GM12891 (cell line): Measurements from ENCODE around the gene TRMT44.

Experiments
- DNase-seq: peaks from one replicate; pipeline ENCODE4 v3.0.0; 2011; ENCODE audit warnings: low spot score; ENCODE audit not compliant: insufficient read length
- FAIRE-seq: peaks from 2 replicates; lab custom pipeline; 2011; peaks lifted over from hg19 to GRCh38; lab: Jason Lieb, UNC
- PAX5 ChIP-seq: IDR thresholded peaks from 2 replicates; pipeline ENCODE4 v1.6.1; 2011; ENCODE audit warnings: low read length, moderate library complexity, mild to moderate bottlenecking; ENCODE audit not compliant: insufficient read depth, severe bottlenecking
- POLR2A ChIP-seq: IDR thresholded peaks from 2 replicates; pipeline ENCODE4 v1.6.1; 2011; ENCODE audit warnings: low read depth, low read length, control low read depth
- POLR2AphosphoS5 ChIP-seq: IDR thresholded peaks from 2 replicates; pipeline ENCODE4 v1.6.1; 2011; ENCODE audit warnings: low read depth, low read length, control low read depth
- POU2F2 ChIP-seq: IDR thresholded peaks from 2 replicates; pipeline ENCODE4 v1.6.1; 2011; ENCODE audit warnings: low read depth, mild to moderate bottlenecking, control low read depth, low read length, moderate library complexity
- SPI1 ChIP-seq: IDR thresholded peaks from 2 replicates; pipeline ENCODE4 v1.6.1; 2011; ENCODE audit warnings: low read depth, low read length, control low read depth
- TAF1 ChIP-seq: IDR thresholded peaks from 2 replicates; pipeline ENCODE4 v1.6.1; 2011; ENCODE audit warnings: low read depth, low read length, control low read depth

The TRMT44 gene

DNA sequence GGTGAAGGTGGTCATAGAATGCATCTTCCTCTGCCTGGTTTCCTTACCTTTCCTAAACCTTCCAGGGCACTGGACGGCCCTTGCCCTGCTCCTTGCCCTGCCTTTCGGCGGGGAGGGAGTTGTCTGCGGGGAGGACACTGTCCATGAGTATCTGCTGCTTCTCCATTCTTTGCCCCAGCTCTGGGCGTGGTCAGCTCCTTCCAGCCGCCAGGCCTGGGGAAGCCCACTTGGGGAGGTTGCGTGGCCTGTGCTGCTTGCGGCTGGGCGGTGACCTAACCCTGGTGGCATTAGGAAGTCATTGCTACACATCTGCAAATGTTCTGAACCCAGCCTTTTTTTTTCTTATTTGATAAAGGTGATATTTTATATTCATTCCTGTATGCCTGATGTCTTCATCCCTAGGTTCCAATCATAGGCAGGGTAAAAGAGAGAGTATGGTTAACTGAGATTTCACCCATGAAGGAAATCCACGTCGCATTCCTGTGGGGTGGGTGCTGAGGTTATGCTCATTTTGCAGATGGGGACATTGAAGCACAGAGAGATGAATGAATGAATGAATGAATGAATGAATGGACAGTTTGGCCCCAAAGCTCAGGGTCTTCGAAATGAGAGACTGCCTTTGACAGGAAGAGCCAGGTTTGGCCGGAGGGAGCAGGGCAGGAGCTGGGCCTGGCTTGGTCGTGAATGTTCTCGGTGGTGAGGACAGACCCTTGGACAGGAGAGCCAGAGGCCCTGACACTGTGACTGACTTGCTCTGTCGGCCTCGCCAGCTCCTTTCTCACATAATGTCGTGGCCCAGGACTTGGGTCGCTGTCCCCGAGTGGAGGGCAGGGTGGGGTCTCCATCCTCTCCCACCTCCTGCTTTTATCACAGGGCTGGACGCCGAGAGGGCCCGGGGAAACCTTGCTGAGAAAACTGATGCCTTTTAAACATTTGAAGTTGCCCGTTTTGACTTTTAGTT, 81.9 kb downstream of the TRMT44 start:
- no peak for DNase-seq

DNA sequence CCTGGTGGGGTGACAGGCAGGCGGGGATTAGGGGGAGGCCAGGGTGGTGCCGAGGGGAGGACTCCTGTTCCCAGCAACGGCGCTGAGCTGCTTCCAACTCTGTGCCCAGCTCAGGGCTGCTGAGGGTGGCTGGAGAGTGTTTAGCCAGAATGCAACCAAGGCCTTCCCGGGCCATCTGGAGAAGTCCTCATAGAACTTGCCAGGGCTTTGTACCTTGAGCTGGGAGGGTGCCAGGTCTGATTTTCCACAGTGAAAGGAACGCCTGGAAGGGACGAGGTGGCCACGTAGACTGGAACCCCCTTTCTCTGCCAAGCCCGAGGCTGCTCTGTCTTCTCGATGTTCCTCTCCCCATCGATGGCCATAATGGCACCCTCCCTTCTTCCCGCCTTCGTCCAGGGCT, 82.6 kb downstream of the TRMT44 start:
- FAIRE-seq: no peak
- TF ChIP-seq TAF1 (no peak), POLR2A (no peak), PAX5 (no peak), POLR2AphosphoS5 (no peak), SPI1 (no peak), POU2F2 (no peak)
- DNase-seq: no peak

More for the DNA sequence above, 81.9 kb downstream of the TRMT44 start:
- FAIRE-seq: no peak
- TF ChIP-seq POLR2A: no peak
- TF ChIP-seq POLR2AphosphoS5: no peak
- no peak for TF ChIP-seq PAX5
- no peak for TF ChIP-seq TAF1
- no peak for TF ChIP-seq SPI1
- TF ChIP-seq POU2F2: no peak

DNA sequence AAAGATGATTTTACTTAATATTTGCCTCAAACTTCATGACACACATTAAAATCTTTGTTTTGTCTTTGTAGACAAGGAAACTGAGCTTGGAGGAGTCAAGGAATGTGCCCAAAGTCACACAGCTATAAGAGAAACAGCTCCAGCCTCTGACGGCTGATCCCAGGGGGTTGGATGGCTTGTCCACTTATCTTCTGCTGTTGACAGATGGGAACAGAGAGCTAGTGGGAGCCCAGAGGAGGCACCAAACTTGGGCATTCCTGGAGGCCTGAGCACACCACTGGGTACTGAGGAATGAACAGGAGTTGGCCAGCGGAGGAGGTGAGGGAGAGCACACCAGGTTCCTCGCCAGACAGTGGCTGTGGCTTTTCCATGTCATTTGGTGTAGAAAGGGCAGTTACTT, 83.2 kb downstream of the TRMT44 start:
- TF ChIP-seq TAF1 (no peak), POLR2A (no peak), POU2F2 (no peak)
- no peak for DNase-seq
- FAIRE-seq: no peak

DNA sequence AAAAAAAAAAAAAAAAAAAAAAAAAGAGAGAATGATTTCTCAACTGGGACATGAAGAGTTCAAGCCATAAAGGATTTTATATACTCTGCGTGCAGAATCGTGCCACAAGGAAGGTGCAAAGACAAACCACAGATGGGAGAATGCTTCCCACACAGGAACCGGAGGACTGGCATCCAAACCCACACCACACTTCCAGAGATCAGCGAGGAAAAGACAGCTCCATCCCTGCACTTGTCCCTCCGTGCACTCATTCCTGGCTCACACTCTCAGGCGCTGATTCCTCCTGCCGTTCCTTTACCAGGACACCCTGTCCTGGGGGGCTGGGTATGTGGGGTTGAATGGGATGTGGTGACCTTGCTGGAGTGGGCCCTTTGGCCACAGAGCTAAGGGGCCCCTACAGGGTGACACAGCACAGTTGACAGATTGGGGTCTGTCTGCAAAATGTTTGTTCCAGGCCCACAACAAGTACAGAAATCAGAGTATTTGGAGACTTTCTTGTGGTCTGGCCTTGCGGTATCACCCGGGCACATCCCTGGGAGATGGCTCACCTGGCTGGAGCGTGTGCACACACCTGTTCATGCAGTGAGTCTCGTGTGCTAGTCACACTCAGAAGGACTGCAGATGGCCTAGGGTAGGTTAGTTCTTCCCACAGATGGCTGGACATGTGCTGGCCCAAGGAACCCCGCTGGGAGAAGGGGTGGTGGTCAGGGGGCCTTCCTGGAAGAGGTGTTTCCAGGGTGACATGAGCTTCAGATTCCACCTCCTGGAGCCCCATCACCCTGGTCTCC, 84.2 kb downstream of the TRMT44 start:
- no peak for DNase-seq
- FAIRE-seq: no peak
- no peak for TF ChIP-seq SPI1

DNA sequence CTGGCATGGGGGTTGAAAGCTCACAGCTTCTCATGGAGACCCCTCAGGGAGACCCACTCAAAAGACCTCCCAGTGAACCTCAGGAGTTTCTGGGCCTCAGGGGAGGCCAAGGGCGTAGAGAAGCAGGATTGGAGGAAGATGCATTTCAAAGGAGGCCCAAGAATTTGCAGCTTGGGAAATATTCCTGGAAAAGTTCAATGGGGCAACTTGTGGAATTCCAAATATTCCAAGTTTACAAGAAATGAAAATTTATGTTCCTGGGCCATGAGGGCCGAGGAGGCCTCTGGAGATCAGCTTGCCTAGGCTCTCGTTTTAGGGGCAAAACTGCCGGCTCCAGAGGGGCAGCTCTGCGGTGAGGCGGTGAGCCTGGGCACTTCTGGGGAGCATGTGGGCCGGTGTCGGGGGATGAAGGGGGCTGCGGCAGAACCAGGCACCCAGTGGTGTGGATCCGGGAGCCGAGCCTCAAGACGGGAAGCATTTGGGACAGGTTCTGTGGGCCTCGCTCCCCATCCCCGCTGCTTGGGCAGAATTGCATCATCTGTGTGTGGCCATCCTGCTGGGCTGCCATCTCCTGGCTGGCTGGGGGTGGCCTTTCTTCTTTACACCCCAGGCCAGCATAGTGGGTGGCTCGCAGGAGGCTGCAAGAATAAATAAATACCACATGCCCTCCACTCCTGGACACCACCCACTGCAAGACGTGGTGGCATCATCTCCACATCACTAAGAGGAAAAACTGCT, 85.0 kb downstream of the TRMT44 start:
- TF ChIP-seq POU2F2: no peak
- no peak for TF ChIP-seq TAF1
- no peak for TF ChIP-seq SPI1
- TF ChIP-seq POLR2AphosphoS5: no peak
- TF ChIP-seq POLR2A: no peak
- TF ChIP-seq PAX5: no peak
- DNase-seq (no peak), FAIRE-seq (no peak)
